Measurements from ENCODE around the gene SLC25A1.

SLC25A1 gene

DNA sequence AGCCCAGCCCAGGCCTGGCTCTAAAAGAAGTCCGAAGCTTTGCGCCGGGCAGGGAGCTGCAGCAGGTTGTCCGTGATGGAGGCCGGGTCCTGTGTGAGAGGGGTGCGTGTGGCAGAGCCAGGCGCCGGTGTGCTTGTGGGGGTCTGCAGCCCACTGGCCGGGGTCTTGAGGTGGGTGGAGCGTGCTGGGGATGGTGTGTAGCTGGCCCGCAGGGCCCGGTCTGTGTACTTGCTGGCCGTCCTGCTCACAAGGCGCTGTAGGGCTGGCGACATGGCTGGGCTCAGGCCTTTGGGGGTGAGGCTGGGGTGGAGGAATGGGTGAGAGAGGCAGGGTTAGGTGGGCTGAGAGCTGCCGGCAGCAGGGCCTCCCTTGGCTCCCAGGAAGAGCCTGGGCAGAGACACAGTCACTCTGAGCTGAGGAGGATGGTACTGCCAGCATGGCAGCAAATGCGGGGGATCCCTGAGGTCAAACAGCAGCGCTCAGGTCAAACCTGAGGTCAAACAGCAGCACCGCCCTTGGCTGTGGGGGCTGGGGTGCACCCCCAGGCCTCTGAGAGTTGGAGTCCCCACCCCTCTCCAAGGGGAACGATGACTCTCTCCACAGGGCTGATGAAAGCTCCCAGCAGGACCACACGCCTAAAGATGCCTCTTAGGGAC, 44.2 kb downstream of the SLC25A1 start:
- no peak for DNase-seq

GRCh38 chr22:19133561-19133960, 45.0 kb downstream of the SLC25A1 start:
- no peak for DNase-seq

GRCh38 chr22:19132693-19133400, 45.7 kb downstream of the SLC25A1 start:
- DNase-seq = no peak

DNA sequence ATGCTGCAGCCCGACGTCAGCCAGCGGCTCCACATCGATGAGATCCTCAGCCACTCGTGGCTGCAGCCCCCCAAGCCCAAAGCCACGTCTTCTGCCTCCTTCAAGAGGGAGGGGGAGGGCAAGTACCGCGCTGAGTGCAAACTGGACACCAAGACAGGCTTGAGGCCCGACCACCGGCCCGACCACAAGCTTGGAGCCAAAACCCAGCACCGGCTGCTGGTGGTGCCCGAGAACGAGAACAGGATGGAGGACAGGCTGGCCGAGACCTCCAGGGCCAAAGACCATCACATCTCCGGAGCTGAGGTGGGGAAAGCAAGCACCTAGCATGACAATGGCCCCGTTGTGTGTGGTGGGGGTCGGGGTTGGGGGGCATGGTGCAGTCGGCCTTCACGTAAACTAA, 46.4 kb downstream of the SLC25A1 start:
- DNase-seq = no peak

DNA sequence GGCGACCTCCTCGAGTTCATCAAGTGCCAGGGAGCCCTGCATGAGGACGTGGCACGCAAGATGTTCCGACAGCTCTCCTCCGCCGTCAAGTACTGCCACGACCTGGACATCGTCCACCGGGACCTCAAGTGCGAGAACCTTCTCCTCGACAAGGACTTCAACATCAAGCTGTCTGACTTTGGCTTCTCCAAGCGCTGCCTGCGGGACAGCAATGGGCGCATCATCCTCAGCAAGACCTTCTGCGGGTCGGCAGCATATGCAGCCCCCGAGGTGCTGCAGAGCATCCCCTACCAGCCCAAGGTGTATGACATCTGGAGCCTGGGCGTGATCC, 46.9 kb downstream of the SLC25A1 start:
- DNase-seq = no peak

DNA sequence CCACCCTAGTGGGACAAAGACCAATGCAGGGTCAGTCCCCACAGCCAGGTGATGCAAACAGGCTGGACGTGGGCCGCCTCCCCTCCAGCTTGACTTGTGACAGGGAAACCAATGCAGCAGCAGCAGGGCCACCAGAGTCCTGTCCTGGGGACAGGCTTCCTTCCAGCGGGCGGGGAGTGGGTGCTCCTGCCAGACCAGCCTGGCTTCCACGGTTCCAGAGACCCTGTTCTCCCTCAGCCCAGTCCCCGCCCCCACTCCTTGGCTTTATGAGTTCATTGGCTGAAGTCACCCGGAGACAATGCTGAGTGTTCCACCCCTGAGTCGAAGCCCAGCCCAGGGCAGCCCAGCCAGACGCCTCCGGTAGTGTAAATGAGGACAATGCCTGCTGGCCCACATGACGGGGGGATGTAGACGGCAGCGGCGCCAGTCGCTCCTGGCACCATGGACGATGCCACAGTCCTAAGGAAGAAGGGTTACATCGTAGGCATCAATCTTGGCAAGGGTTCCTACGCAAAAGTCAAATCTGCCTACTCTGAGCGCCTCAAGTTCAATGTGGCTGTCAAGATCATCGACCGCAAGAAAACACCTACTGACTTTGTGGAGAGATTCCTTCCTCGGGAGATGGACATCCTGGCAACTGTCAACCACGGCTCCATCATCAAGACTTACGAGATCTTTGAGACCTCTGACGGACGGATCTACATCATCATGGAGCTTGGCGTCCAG, 47.4 kb downstream of the SLC25A1 start, which contains the start of gene TSSK2:
TSSK2 (plus strand) TSS at position 350 of the 726 bp plus-strand sequence; CDS start at position 442, 92 bp downstream.
- no peak for DNase-seq

DNA sequence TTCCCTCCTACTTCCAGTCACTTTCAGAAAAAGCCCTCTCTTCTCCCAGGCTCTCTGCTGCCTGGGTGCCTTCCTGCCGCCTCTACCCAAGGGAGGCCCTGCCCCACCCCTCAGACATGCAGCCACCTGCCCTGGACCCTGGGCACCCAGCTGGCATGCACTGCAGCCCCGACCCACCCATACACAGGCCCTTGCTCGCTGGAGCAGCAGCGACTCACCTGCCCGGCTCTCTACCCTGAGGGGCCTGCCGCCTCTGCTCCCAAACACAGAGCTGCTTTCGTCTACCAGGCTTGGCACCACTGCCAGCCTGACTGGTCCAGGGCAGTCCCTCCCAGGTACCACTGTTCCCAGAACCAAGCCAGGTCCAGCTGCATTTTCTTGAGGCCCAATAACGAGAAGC, 48.7 kb downstream of the SLC25A1 start:
- no peak for DNase-seq

DNA sequence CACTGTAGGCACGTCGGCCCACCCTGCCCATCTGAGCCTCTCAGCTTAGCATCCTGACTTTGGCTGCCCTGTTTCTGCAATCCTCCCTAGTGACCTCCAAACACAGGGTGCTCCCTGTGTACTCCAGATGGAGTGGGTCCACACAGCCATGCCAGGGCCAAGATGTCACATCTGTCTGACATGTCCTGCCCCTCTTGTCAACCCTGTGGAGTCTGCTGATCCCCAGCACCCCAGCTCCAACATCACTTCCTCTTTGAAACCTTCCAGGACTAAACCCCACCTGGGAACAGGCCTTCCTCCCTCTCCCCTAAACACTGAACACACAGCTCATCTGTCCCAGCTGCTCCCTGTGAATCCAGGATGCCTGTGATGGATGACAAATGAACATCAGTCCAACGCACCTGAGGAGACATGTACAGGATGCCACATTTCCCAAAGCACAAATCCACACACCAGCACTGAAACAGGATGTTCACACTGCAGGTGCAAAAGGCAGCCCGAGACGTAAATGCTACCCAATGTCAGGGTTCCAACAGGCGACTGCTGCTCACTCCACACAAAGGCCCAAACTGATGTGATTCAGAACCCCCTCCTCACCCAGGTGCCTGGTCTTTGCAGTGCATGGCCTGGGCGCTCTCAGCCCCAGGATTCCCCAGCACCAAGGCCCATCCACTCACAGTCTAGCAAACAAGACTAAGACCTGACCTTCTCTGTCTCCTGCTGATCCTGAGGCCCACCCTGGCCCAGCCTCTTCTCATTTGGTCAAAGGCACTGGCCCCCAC, 49.4 kb downstream of the SLC25A1 start:
- DNase-seq = no peak

DNA sequence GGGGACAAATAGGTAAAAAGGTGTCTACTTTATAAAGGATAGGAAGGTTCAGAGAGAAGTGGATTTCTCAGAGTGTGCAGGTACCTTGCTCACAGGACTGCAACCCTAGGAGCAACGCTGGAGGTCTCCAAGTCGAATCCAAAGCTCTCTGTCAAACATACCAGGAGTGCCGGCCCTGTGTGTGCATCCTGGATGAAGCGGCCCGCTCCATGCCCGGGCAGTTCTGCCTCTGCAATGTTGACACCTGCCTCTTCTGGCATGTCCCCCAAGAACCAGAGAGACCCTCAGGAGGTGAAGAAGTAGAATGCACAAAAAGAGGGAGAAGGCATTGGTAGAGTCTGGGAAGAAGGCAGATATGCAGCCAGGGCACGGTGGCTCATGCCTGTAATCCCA, 50.5 kb downstream of the SLC25A1 start:
- DNase-seq = no peak

DNA sequence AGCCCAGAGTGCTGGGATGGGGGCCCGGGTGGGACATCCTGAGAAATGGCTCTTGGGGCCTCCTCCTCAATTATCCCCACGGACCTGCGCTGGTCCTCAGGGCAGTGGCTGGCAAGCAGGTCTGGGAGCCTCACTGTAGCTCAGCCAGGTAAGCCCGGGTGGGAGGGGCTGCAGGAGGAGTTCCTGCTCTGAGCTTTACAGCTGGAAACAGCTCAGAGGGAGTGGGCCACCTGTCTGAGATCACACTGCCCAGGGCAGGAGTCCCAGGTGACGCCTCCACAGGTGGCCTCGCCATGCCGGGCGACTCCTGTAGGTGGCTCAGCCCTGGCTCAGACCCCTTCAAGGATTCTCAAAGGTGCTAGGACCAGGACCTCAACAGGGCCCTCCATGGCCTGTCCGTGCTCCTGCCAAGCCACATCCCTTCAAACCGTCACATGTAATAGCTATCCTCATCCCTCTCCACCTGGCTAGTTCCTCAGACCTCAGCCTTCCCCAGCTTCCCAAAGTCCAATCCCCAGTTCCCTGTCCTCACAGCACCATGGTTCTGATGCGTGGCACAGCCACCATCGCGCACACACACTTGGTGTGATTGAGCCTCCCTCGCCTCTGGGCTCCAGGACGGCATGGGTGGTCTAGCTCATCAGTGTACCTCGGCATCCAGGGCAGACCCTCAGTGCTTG, 51.1 kb downstream of the SLC25A1 start:
- peak; percentile 71 for DNase-seq

DNA sequence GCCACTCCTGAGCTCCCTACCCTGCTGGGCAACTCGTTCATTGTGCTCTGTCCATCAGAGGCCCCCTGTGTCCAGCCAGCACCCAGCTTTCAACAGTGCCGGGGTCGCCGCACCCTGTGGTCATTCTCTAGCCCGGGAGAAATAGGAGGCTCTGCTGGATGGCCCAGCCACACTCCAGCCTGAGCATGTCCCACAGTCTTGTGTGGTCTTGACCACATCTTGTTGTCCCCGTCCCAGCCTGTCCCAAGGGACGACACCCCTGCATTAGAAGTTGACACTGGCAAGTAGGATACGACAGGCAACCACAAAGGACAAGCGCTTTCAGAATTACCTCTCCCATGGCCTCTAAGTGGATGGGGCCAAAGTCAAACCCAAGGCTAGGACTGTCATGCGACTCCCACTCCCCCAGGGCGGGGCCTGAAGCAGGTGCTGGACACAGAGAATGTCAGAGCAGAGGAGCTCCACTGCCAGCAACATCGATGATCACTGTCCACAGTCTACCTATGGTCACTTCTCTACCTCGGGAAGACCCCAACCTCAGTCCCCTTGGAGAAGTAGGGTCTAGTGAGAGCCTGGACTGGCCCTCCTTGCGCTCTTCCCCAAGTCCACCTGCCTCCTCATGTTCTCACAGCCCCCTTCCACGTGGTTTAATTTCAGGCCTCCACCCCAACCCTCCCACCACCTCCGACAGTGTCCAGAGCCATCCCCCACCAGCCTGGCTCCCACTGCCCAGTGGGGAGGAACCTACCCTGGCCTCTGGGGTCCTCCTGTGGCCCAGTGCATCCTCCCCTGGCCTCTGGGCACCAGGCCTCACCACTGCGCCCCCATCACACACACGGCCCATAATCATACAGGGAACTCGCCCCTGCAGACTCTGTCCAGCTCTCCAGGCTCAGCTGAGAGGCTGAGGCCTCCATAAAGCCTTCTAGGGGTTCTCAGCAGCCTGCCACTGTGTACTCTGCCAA, 51.9 kb downstream of the SLC25A1 start:
- no peak for DNase-seq
